Mucosa of descending colon (tissue), 3 donors: ENCODE data around the gene MCTP1. TPM values are rescaled to one million over a fixed set of nuclear protein-coding genes. Genes with fewer than 3 reads are reported as not detected.

Experiments used
- ATAC-seq: fragments of 200-7000 bp; cut with Tn5 transposase; one replicate; pipeline ENCODE4 v1.9.1; 2020; ENCODE audit warnings: mild to moderate bottlenecking, moderate library complexity
- DNase-seq, 3 donors: peaks; one replicate each; pipeline ENCODE4 v3.0.0-alpha.2; 2020
- H3K36me3 ChIP-seq: fragments of 200-600 bp; one replicate; pipeline ENCODE4 v1.8.0; 2021; ENCODE audit warnings: low read depth, mild to moderate bottlenecking
- H3K4me1 ChIP-seq: fragments of 200-600 bp; one replicate; pipeline ENCODE4 v1.8.0; 2021; ENCODE audit warnings: low read depth, mild to moderate bottlenecking
- H3K4me3 ChIP-seq: fragments of 200-600 bp; one replicate; pipeline ENCODE4 v1.8.0; 2021; ENCODE audit warnings: mild to moderate bottlenecking
- H3K9me3 ChIP-seq: fragments of 200-600 bp; one replicate; pipeline ENCODE4 v1.8.0; 2021; ENCODE audit warnings: mild to moderate bottlenecking
- CTCF ChIP-seq: fragments of 200-600 bp; IDR thresholded peaks from one replicate; pipeline ENCODE4 v1.8.0; 2022; ENCODE audit warnings: antibody characterized with exemption, mild to moderate bottlenecking
- intact Hi-C, 2 donors: fragments of 100-400 bp; cut with DNase I in 1 of 2; cut with micrococcal nuclease in 1 of 2; formaldehyde crosslinking; loops; one replicate each; pipeline versions ENCODE4 v1.11.0 to v1.11.1; 2022; cut with DNase I, micrococcal nuclease
- total RNA-seq, 3 donors: library from RNA; stranded (reverse); fragmentation: NEBNext Ultra II Directional in 2 of 3; extraction: Animal tissue kit (Norgen Biotek cat#: 25700) in 2 of 3; gene quantifications; one replicate each; pipeline versions ENCODE4 v1.2.1 to v1.2.4, GENCODE V29; 2021 to 2023
- donor health status: DM: no; HTN: no; CAD: no; lungs with moderate emphysema.
- donor health status: DM: no; HTN: no; CAD: no.
- donor health status: DM: no; HTN: yes; CAD: no.

Gene MCTP1
- total RNA-seq, 3 donors from 2014 or later, result 6.8 to 12.3 (median 7.7) TPM

- H3K9me3 ChIP-seq, result no peaks in the 10 kb centered on the region
- intact Hi-C loops, result no loop called here
- no peak for ATAC-seq
- H3K4me3 ChIP-seq, result no peak overlapping the region
- H3K36me3 ChIP-seq, result no peaks in the 10 kb centered on the region
- no peak for DNase-seq
- TF ChIP-seq CTCF, result no peak
- no peaks in the 10 kb centered on the region for H3K4me1 ChIP-seq
Measured at GRCh38 chr5:94769996-94770395, 514.9 kb downstream of the MCTP1 start.

- intact Hi-C loops, result no loop called here
- DNase-seq, result no peak
- no peaks in the 10 kb centered on the region for H3K4me1 ChIP-seq
- no peak overlapping the region for H3K4me3 ChIP-seq
- TF ChIP-seq CTCF, result no peak
- no peaks in the 10 kb centered on the region for H3K36me3 ChIP-seq
- ATAC-seq, result no peak
- no peaks in the 10 kb centered on the region for H3K9me3 ChIP-seq
Measured at GRCh38 chr5:94761786-94762185, 523.1 kb downstream of the MCTP1 start.

GRCh38 chr5:94761055-94761454 is 523.8 kb downstream of the MCTP1 start:
- H3K36me3 ChIP-seq, result no peaks in the 10 kb centered on the region
- no peak for ATAC-seq
- DNase-seq, result no peak
- no peaks in the 10 kb centered on the region for H3K9me3 ChIP-seq
- TF ChIP-seq CTCF, result no peak
- no peaks in the 10 kb centered on the region for H3K4me1 ChIP-seq
- H3K4me3 ChIP-seq, result no peak overlapping the region
- intact Hi-C loops, result no loop called here

- TF ChIP-seq CTCF, result no peak
- ATAC-seq (no peak), DNase-seq (no peak)
- intact Hi-C loops, result no loop called here
- H3K4me3 ChIP-seq, result no peak overlapping the region
- H3K36me3 ChIP-seq, result no peaks in the 10 kb centered on the region
- H3K4me1 ChIP-seq, result no peaks in the 10 kb centered on the region
- no peaks in the 10 kb centered on the region for H3K9me3 ChIP-seq
Measured at GRCh38 chr5:94759961-94760360, 524.9 kb downstream of the MCTP1 start.

GRCh38 chr5:94759022-94759421 is 525.9 kb downstream of the MCTP1 start:
- ATAC-seq (no peak), DNase-seq (no peak)
- Histone ChIP-seq H3K9me3 (no peaks in the 10 kb centered on the region), H3K4me1 (no peaks in the 10 kb centered on the region), H3K4me3 (no peak overlapping the region), H3K36me3 (no peaks in the 10 kb centered on the region)
- intact Hi-C loops, result no loop called here
- no peak for TF ChIP-seq CTCF

GRCh38 chr5:94754824-94755223 is 530.1 kb downstream of the MCTP1 start:
- no peak for DNase-seq
- intact Hi-C loops, result no loop called here
- no peak for ATAC-seq
- Histone ChIP-seq H3K4me3 (no peak overlapping the region), H3K4me1 (no peaks in the 10 kb centered on the region), H3K36me3 (no peaks in the 10 kb centered on the region), H3K9me3 (no peaks in the 10 kb centered on the region)
- no peak for TF ChIP-seq CTCF
